ENCODE measurements around the gene MYEOV. TPM values are rescaled to one million over a fixed set of nuclear protein-coding genes. Genes with fewer than 3 reads are reported as not detected.

Gene MYEOV
- polyA plus RNA-seq, 1 donor, result 0.65 TPM

DNA sequence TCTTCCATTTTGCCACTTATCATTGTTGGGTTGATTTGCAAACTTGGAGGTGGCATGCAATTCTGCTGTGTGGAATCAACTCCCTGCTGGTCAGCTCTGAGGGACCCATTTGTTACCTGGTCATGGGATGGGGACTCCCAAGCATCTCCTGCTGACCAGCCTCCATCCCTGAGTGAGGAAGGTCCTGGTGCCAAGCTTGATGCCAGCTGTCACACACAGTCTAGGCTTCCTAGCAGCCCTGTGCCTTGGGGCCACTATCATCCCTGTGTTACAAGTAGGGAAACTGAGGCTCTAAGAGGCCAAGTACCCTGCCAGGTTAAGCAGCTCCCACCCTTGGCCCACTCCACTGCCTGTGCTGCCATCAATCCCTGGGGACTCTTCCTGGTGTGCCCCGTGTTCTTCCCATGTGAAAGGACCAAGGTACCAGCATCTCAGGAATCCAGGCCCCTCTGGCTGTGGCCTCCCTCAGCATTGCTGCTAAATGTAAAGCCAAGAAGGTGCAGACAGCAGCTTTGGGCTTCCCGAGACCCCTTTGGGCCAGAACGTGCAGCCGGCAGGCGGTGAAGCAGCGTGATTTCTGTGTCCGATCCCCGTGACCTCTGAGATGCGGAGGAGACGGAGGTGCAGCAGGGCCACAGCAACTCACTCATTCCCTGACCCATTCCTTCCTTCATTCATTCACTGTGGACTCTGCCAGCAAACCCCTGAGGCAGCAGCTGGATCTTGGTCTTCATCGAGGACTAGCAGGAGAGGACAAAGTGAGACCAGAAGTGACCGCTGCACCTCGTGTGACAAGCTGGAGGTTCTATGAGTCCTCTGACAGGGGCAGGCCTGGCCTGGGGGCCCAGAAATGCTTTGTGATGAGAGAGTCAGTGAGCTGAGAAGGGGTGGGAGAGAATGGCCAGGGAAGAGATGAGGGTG lies 49.7 kb downstream of the MYEOV start:
- DNase-seq, result no peak

DNA sequence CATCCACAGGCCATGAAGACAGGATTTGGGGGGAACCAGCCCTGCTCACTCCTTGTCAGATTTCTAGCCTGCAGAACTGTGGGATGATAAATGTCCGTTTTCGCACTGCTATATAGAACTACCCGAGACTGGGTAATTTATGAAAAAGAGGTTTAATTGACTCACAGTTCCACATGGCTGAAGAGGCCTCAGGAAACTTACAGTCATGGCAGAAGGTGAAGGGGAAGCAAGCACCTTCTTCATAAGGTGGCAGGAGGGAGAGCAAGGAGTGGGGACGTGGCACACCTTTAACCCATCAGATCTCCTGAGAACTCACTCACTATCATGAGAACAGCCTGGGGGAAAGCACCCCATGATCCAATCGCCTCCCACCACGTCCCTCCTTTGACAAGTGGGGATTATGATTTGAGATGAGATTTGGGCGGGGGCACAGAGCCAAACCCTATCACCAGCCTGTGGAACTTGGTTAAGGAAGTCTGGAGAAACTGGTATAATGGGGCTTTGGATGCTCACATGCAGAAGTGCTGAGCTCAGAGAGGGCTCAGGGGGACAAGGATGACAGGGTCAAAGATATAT lies 50.7 kb downstream of the MYEOV start:
- DNase-seq, result no peak

Other genes starting within 250 kb of the MYEOV start
- gene TPCN2, start 245.2 kb upstream of the MYEOV start, polyA plus RNA-seq (ENCODE audit: insufficient read length), result 10.5 TPM
- gene SMIM38, start 138.2 kb upstream of the MYEOV start, polyA plus RNA-seq (ENCODE audit: insufficient read length), result 0.12 TPM
- gene LINC01488, start 187.5 kb downstream of the MYEOV start, polyA plus RNA-seq (ENCODE audit: insufficient read length), result 0.06 TPM

Measured in hindlimb muscle (tissue), 1 donor.